ENCODE results near the gene PANK4.

DNA sequence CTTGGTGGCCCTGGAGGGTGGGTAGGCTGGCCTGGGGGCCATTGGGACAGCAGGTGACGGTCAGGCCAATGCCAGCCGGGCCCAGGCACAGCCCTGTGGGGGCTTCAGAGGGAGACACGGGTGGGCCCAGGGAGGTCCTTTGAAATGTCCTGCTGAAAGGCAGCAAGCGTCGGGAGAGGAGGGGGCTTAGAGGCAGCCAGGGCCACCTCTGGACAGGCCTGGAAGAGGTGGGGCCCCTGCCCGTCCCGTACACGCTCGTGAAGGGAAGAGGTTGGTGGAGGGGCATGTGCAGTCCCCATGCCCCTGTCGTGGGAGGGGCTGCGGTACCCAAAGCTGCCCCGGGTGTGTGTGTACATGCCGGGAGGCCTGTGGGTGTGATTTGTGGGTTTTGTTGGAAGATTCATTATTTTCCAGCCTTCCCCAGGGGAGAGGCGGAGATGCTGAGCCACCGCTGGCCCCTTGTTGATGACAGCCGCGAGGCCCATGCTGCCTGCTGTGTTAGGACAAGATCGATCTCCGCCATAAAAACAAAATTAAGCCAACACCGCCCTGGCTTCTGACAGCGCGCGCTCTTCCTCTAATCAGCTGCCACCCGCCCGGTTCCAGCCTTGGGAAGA, 53.7 kb downstream of the PANK4 start:
- TF ChIP-seq, protein P1, sequence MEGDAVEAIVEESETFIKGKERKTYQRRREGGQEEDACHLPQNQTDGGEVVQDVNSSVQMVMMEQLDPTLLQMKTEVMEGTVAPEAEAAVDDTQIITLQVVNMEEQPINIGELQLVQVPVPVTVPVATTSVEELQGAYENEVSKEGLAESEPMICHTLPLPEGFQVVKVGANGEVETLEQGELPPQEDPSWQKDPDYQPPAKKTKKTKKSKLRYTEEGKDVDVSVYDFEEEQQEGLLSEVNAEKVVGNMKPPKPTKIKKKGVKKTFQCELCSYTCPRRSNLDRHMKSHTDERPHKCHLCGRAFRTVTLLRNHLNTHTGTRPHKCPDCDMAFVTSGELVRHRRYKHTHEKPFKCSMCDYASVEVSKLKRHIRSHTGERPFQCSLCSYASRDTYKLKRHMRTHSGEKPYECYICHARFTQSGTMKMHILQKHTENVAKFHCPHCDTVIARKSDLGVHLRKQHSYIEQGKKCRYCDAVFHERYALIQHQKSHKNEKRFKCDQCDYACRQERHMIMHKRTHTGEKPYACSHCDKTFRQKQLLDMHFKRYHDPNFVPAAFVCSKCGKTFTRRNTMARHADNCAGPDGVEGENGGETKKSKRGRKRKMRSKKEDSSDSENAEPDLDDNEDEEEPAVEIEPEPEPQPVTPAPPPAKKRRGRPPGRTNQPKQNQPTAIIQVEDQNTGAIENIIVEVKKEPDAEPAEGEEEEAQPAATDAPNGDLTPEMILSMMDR (IDR thresholded peaks at IDR 0.05): no peak
- no peak for TF ChIP-seq POLR2A (IDR thresholded peaks at IDR 0.05)

Data from testis (tissue), 2 donors.